Dendritic cell treated with granulocyte-macrophage colony-stimulating factor and Interleukin-4, amounts not matched to agents 40 ng/mL and 50 ng/mL, for 4 days (primary cell): ENCODE results near the gene AGXT.
"Not testable (repeated sequence)": the region's sequence is repeated elsewhere in the genome, so short reads cannot be mapped to it uniquely, and the experiment has no call there.

Experiments used
- H3K27ac Mint-ChIP-seq: one replicate; pipeline ENCODE4 v1.8.0; 2022; ENCODE audit warnings: mild to moderate bottlenecking, mixed read lengths
- H3K27me3 Mint-ChIP-seq: one replicate; pipeline ENCODE4 v1.8.0; 2022; ENCODE audit warnings: mild to moderate bottlenecking, mixed read lengths
- H3K36me3 Mint-ChIP-seq: one replicate; pipeline ENCODE4 v1.8.0; 2022; ENCODE audit warnings: low read depth, mixed read lengths
- H3K4me1 Mint-ChIP-seq: one replicate; pipeline ENCODE4 v1.8.0; 2022; ENCODE audit warnings: low read depth, mixed read lengths
- H3K4me3 Mint-ChIP-seq: one replicate; pipeline ENCODE4 v1.8.0; 2022; ENCODE audit warnings: mild to moderate bottlenecking, moderate library complexity, mixed read lengths
- H3K9me3 Mint-ChIP-seq: one replicate; pipeline ENCODE4 v1.8.0; 2022; ENCODE audit warnings: mixed read lengths
- intact Hi-C: fragments of 100-400 bp; cut with micrococcal nuclease; formaldehyde crosslinking; loops from one replicate; pipeline ENCODE4 v1.15.0; 2022

The AGXT gene

DNA sequence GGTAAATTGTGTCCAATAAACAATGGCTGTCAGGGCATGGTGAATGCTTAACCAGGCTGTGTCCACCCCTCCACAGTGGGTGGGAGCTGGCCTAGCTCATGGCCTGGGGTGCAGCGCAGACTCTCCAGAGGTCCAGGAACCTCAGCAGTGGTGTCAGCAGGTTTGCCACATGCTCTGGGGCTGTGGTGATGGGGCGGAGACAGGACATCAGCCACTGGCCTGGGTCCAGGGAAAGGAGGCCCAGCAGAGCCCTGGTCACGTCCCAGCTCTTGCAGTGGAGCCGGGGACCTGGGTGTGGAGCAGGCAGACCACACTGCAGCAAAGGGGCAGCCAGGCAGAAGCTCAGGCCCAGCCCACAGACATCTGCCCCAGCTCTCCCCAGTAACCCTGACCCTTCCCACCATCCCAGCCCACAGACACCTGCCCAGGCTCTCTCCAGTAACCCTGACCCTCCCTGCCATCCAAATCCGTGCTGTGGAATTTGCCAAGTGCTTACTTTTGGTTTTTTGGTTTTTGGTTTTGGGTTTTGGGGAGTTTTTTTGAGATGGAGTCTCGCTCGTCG, 34.8 kb upstream of the AGXT start:
- intact Hi-C loops = no loop called here
- H3K27ac Mint-ChIP-seq = no peak overlapping the region

GRCh38 chr2:240834377-240834975, 34.1 kb upstream of the AGXT start:
- H3K9me3 Mint-ChIP-seq = no peaks in the 10 kb centered on the region
- no peak overlapping the region for H3K4me3 Mint-ChIP-seq
- H3K27me3 Mint-ChIP-seq = peaks cover 56% of the 10 kb centered on the region
- intact Hi-C loops = no loop called here
- H3K4me1 Mint-ChIP-seq = peaks cover 8% of the 10 kb centered on the region
- H3K36me3 Mint-ChIP-seq = no peaks in the 10 kb centered on the region
- no peak overlapping the region for H3K27ac Mint-ChIP-seq

More for the DNA sequence above, 34.8 kb upstream of the AGXT start:
- Mint-ChIP-seq H3K9me3 (no peaks in the 10 kb centered on the region), H3K4me3 (no peak overlapping the region), H3K36me3 (no peaks in the 10 kb centered on the region), H3K27me3 (peaks cover 60% of the 10 kb centered on the region), H3K4me1 (peaks cover 8% of the 10 kb centered on the region)

DNA sequence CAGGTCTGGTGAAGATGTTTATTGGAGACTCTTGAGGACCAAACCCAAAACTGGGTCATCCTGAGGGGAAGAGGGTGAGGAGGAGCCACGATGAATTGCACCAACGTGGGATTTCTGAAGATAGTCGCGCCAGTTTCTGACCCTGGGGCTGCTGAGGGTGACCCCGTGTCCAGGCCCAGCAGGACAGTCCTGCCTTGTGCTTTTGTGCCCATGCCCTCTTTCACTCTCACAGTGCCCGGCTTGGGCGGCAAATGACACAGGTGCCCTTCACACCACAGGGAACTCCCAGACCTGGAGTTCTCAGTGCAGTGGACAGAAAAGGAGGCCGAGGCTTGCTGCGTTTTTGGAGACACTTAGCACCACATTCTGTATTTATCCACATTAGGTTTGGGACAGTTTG, 33.1 kb upstream of the AGXT start:
- H3K27ac Mint-ChIP-seq = no peak overlapping the region
- intact Hi-C loops = no loop called here

GRCh38 chr2:240836781-240837467, 31.7 kb upstream of the AGXT start:
- Mint-ChIP-seq H3K4me3 (no peak overlapping the region), H3K27me3 (peaks cover 37% of the 10 kb centered on the region), H3K36me3 (no peaks in the 10 kb centered on the region), H3K4me1 (peaks cover 1% of the 10 kb centered on the region), H3K27ac (no peak overlapping the region), H3K9me3 (no peaks in the 10 kb centered on the region)
- intact Hi-C loops = no loop called here

More for the DNA sequence above, 33.1 kb upstream of the AGXT start:
- no peaks in the 10 kb centered on the region for H3K36me3 Mint-ChIP-seq
- no peaks in the 10 kb centered on the region for H3K9me3 Mint-ChIP-seq
- H3K4me3 Mint-ChIP-seq = no peak overlapping the region
- peaks cover 8% of the 10 kb centered on the region for H3K4me1 Mint-ChIP-seq
- peaks cover 46% of the 10 kb centered on the region for H3K27me3 Mint-ChIP-seq

DNA sequence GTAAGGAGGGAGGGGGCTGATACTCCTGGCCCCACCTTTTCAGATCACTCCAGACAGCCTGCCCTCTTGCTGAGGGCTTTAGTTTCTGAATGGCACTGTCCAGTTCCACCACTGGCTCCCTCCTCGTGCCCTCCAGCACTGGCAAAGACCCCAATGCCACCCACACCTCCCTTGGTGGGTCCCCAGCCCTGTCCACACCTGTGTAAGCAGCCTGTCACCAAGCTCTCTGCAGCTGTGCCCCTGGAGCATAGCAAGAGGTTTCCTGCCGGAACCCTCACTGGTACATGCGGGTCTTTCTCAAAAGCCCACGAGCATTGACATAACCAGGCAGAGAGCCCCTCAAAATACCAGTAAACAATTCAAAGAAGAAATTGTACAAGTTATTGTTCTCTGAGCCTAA, 31.0 kb upstream of the AGXT start:
- Mint-ChIP-seq H3K36me3 (no peaks in the 10 kb centered on the region), H3K4me3 (no peak overlapping the region), H3K27me3 (peaks cover 36% of the 10 kb centered on the region), H3K4me1 (no peaks in the 10 kb centered on the region), H3K9me3 (no peaks in the 10 kb centered on the region), H3K27ac (no peak overlapping the region)
- intact Hi-C loops = no loop called here

DNA sequence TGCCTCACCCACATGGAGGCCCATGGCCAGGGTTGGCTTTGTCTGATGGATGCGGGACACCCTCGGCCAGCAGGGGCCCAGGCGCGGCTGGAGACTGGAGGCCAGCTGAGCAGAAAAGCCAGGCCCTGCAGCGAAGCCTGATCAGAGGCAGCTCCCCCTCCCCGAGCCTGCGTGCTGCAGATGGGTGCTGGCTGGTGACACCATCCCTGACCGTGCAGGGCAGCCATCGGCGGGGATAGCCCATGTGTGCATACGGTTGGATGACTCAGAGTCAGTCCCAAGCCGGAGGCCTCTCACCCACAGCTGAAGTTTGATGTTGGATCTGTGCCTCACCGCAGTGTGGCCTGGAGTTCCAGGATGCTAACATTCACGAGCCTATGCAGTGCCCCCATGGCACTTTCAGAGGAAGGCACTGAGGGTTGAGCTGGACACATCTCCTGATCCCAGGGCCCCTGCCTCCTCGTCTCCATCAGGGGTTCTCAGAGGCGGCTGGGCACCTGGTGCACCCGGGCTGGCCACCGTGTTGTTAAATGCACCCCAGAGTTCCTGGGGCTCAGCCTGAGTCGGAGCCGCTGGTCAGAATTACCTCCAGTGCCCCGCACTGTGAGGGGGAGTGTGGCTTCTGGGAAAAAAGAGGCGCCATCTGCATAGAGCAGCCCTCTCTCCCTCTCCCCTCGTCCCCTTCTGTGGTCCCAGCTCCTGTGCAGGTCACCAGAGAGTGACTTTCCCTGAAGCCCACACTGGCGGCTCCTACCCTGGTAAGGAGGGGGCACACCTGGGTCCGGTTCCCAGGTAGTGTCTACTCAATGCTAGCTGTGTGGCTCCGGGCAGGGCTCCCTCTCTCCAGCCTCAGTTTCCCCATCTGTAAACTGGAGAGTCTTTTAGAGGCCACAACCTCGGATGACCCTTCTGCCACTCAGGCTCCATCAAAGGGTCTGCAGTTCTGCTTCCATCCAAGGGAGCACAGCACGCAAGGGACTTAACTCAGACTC, 29.2 kb upstream of the AGXT start:
- Mint-ChIP-seq H3K4me1 (no peaks in the 10 kb centered on the region), H3K9me3 (peaks cover 1% of the 10 kb centered on the region), H3K4me3 (no peak overlapping the region), H3K27ac (no peak overlapping the region), H3K27me3 (peaks cover 30% of the 10 kb centered on the region), H3K36me3 (no peaks in the 10 kb centered on the region)
- intact Hi-C loops = loop anchor here (10.0 kb wide), 1 partner anchor 325 kb away; no protein-coding TSS in a partner anchor

- H3K27me3 Mint-ChIP-seq = peaks cover 31% of the 10 kb centered on the region
- no peaks in the 10 kb centered on the region for H3K36me3 Mint-ChIP-seq
- H3K4me1 Mint-ChIP-seq = no peaks in the 10 kb centered on the region
- intact Hi-C loops = loop anchor here (10.0 kb wide), 1 partner anchor 326 kb away; no protein-coding TSS in a partner anchor
- no peak overlapping the region for H3K4me3 Mint-ChIP-seq
- H3K9me3 Mint-ChIP-seq = peaks cover 12% of the 10 kb centered on the region
- H3K27ac Mint-ChIP-seq = no peak overlapping the region
Measured at GRCh38 chr2:240840435-240841060, 28.1 kb upstream of the AGXT start.

DNA sequence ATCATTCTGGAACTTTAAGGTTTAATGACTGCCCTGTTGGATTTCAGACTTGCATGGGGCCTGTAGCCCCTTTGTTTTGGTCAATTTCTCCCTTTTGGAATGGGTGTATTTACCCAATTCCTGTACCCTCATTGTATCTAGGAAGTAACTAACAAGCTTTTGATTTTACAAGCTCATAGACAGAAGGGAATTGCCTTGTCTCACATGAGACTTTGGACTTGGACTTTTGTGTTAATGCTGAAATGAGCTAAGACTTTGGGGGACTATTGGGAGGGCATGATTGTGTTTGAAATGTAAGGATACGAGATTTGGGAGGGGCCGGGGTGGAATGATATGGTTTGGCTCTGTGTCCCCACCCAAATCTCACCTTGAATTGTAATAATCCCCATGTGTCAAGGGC, 22.3 kb upstream of the AGXT start:
- intact Hi-C loops = loop anchor here (10.0 kb wide), 1 partner anchor 332 kb away; no protein-coding TSS in a partner anchor
- not testable (repeated sequence) for H3K4me3 Mint-ChIP-seq

GRCh38 chr2:240846873-240847595, 21.6 kb upstream of the AGXT start:
- H3K36me3 Mint-ChIP-seq = no peaks in the 10 kb centered on the region
- intact Hi-C loops = loop anchor here (10.0 kb wide), 1 partner anchor 332 kb away; no protein-coding TSS in a partner anchor
- H3K4me3 Mint-ChIP-seq = no peak overlapping the region
- no peaks in the 10 kb centered on the region for H3K4me1 Mint-ChIP-seq
- peaks cover 36% of the 10 kb centered on the region for H3K9me3 Mint-ChIP-seq
- H3K27ac Mint-ChIP-seq = no peak overlapping the region
- H3K27me3 Mint-ChIP-seq = peaks cover 17% of the 10 kb centered on the region

More for the DNA sequence above, 22.3 kb upstream of the AGXT start:
- not testable (repeated sequence) for H3K4me1 Mint-ChIP-seq, H3K27ac Mint-ChIP-seq, H3K36me3 Mint-ChIP-seq
- H3K9me3 Mint-ChIP-seq = peaks cover 36% of the 10 kb centered on the region
- peaks cover 16% of the 10 kb centered on the region for H3K27me3 Mint-ChIP-seq

DNA sequence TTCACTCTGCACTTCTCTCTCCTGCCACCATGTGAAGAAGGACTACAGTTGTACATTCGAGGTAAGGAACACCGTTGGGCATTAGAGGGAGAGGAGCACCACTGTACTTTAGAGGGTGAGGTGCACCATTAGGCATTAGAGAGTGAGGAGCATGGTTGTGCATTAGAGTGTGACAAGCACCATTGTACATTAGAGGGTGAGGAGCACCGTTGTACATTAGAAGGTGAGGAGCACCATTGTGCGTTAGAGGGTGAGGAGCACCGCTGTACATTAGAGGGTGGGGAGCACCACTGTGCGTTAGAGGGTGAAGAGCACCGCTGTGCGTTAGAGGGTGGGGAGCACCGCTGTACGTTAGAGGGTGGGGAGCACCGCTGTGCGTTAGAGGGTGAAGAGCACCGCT, 20.8 kb upstream of the AGXT start:
- no peaks in the 10 kb centered on the region for H3K36me3 Mint-ChIP-seq
- intact Hi-C loops = loop anchor here (10.0 kb wide), 1 partner anchor 333 kb away; no protein-coding TSS in a partner anchor
- no peak overlapping the region for H3K27ac Mint-ChIP-seq
- no peak overlapping the region for H3K4me3 Mint-ChIP-seq
- no peaks in the 10 kb centered on the region for H3K4me1 Mint-ChIP-seq
- H3K27me3 Mint-ChIP-seq = peaks cover 20% of the 10 kb centered on the region
- H3K9me3 Mint-ChIP-seq = peaks cover 36% of the 10 kb centered on the region

GRCh38 chr2:240848900-240849680, 19.5 kb upstream of the AGXT start:
- no peaks in the 10 kb centered on the region for H3K36me3 Mint-ChIP-seq
- H3K27ac Mint-ChIP-seq = no peak overlapping the region
- no peaks in the 10 kb centered on the region for H3K4me1 Mint-ChIP-seq
- H3K9me3 Mint-ChIP-seq = peaks cover 40% of the 10 kb centered on the region
- no peak overlapping the region for H3K4me3 Mint-ChIP-seq
- H3K27me3 Mint-ChIP-seq = peaks cover 17% of the 10 kb centered on the region
- intact Hi-C loops = loop anchor here (10.0 kb wide), 1 partner anchor 334 kb away; no protein-coding TSS in a partner anchor

GRCh38 chr2:240850026-240850425, 18.6 kb upstream of the AGXT start:
- H3K27ac Mint-ChIP-seq = no peak overlapping the region
- no peaks in the 10 kb centered on the region for H3K4me1 Mint-ChIP-seq
- H3K4me3 Mint-ChIP-seq = no peak overlapping the region
- intact Hi-C loops = loop anchor here (10.0 kb wide), 1 partner anchor 225 kb away; no protein-coding TSS in a partner anchor
- no peaks in the 10 kb centered on the region for H3K36me3 Mint-ChIP-seq
- H3K9me3 Mint-ChIP-seq = peaks cover 42% of the 10 kb centered on the region
- H3K27me3 Mint-ChIP-seq = peaks cover 13% of the 10 kb centered on the region
